HG02610 (cell line): Measurements from ENCODE around the gene SPTA1.

Experiments used
- ATAC-seq: cut with Tn5 transposase; IDR thresholded peaks from one replicate; pipeline ENCODE4 v1.9.1; 2021; ENCODE audit warnings: mild to moderate bottlenecking, moderate library complexity; ENCODE audit not compliant: unreplicated experiment

SPTA1 gene

GRCh38 chr1:158687037-158687436 is 522 bp upstream of the SPTA1 start:
- ATAC-seq = no peak

- no peak for ATAC-seq
Measured at GRCh38 chr1:158685085-158685484, 1.4 kb downstream of the SPTA1 start.

- ATAC-seq = no peak
Measured at GRCh38 chr1:158681606-158682005, 4.9 kb downstream of the SPTA1 start.

- ATAC-seq = no peak
Measured at GRCh38 chr1:158679289-158679688, 7.2 kb downstream of the SPTA1 start.

GRCh38 chr1:158675563-158676323 is 10.8 kb downstream of the SPTA1 start:
- no peak for ATAC-seq

- ATAC-seq = no peak
Measured at GRCh38 chr1:158674302-158674701, 12.2 kb downstream of the SPTA1 start.

GRCh38 chr1:158666037-158666436 is 20.5 kb downstream of the SPTA1 start:
- ATAC-seq = no peak

DNA sequence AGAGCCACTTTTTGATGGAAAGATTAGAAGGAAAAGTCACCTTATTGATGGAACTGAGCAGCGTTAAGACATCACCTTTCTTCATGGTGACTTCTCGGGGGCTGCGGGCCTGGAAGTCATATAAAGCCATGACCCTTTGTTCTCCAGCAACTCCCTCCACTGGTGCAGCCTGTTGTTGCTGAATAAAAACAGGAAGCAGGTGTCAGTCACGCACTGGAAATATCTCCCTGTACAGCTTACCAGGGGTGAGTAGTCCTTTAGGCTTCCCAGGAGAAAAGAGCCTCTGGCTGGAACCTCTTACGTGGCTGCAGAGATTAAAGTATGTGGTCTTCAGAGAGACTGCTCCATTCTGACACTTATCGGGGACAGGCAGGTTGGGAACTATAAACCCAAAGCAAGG is 31.9 kb downstream of the SPTA1 start:
- ATAC-seq = no peak

DNA sequence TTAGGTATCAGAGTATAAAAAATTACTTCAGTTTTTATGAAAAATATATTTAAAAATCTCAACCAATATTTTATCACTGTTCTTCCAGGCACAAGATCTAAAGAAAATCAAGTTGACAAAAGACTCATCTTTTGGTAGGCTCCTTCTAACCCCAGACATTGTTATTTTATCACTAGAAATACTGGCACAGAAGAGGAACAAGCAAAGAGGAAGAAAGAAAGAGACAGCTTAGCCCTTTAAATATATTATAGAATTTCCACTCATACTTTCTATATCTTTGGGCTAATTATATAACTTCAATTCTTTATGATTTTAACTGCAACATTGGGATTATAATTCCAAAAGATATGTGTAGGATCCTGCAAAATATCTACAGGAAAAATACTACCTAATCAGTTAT is 32.4 kb downstream of the SPTA1 start:
- ATAC-seq = no peak

DNA sequence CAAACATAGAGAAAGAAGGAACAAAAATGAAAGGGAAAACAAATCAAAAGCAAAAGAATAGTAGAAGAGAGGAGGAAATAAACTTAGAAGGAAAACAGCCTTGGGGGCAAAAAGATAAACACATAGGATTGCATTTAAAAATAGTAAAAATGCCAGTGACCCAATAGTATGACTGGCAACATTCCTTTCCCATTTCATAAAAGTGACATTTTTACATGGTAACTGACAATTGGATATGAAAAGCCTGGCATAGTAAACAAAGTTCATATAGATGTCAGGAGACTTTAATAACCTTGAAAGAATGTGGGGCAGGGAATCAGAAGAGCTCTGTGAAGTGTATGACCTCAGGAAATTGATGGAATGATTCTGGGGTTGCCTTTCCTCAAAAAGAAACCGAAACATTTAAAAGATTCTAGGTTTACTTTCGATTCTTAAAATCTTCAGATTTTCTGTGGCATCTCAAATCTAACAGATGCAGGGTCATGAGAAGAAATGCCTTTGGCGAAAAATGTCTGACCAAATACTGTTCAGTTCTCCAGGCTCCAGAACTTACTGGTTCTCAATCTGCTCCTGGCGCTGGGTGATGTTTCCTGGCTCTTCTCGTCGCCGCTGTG is 33.7 kb downstream of the SPTA1 start:
- ATAC-seq = no peak

DNA sequence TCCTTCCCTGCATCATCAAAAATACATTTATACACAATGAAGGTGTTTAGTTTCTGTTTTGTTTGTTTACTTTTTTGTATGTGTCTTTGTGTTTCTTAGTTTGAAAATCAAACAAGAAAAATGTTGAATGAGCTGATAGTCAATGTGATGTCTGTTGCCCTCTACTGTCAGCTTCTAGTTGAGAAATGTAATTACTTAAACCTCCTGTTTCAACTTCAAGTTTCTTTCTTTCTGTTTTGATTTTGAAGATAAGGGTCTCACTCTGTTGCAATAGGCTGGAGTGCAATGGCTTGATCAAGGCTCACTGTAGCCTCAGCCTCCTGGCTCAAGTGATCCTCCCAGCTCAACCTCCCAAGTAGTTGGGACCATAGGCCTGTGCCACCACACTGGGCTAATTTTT is 37.5 kb downstream of the SPTA1 start:
- ATAC-seq = no peak

- ATAC-seq = no peak
Measured at GRCh38 chr1:158646465-158646864, 40.0 kb downstream of the SPTA1 start.

DNA sequence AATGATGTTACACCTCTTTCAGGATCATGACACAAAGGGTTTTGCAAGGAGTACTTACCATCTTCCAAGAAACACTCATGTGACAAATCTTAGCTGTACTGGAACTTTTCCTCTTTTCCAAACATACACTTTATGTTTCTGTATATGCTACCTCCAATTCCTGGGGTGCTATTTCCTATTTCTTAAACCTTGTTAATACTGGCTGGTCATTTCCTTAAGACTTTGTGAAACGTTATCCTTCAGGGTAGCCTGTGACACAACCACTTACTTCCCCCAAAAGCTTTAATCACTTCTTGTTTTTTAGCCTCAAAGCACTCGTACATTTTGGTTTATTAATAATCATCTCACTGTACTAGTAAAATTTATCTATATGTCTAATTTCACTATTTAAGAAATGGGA is 42.1 kb downstream of the SPTA1 start:
- ATAC-seq = no peak

DNA sequence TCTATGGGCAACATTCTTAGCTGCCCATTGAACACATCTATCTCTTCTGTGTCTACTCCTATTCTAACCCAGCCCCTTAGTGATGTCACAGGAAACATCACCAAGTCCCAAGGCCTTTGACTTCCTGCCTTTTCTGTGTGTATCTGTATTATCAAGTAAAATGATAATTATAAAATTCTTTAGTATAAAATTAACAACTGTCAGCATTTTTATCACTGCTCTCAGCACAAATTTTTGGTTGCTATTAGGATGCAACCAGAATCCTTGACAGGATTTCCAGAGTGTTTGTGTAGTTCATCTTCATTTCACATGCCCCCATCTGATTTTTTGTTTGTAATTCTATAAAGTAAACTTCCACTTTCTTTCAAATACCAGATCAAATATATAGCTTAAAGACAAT is 47.6 kb downstream of the SPTA1 start:
- ATAC-seq = no peak

GRCh38 chr1:158638146-158638545 is 48.4 kb downstream of the SPTA1 start:
- no peak for ATAC-seq

GRCh38 chr1:158613764-158614163 is 72.8 kb downstream of the SPTA1 start:
- no peak for ATAC-seq

GRCh38 chr1:158611916-158612315 is 74.6 kb downstream of the SPTA1 start:
- no peak for ATAC-seq

- no peak for ATAC-seq
Measured at GRCh38 chr1:158607296-158607695, 79.2 kb downstream of the SPTA1 start.

DNA sequence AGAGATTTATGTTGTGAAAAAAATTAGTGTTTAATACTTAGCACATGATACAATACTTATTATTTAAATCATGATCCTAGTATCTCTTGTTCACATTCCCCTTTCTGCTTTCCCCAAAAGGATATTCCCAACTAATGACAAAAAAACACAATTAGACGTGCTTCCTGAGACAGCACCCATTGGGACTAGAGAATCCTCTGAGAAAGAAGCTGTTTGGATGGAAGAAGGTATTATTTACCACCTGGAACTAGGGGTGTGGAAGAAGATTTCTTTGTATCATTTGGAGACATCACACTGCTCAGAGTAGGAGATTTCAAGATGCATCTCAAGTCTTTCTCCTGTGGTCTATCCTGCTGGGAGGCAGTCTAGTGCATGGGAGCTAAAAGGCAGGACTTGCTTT is 81.5 kb downstream of the SPTA1 start, which contains the start of gene OR10Z1:
Gene OR10Z1, plus strand, starts transcription at position 301 of the 400 bp plus-strand sequence. CDS start 1,171 bp downstream, outside the sequence.
- ATAC-seq = no peak

GRCh38 chr1:158600735-158601134 is 85.8 kb downstream of the SPTA1 start:
- ATAC-seq = no peak

DNA sequence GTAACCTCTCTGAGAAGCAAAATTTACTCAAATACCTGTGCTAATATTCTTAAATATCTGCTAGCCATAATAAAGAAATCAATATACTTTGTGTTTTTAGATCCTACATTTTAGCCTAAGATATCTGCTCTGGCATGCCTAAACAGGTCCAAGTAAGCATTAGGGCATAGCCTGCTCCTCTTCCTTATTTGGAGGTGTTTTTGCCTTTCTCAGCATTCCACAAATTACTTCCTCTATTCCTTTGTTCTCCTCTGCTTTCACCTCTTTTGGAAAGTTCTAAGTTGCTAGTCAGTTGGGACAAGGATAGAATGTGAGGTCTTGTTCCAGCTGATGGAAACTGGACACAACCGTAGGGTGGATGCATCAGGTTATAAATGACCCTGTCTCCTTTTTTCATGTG is 99.6 kb downstream of the SPTA1 start:
- ATAC-seq = no peak

DNA sequence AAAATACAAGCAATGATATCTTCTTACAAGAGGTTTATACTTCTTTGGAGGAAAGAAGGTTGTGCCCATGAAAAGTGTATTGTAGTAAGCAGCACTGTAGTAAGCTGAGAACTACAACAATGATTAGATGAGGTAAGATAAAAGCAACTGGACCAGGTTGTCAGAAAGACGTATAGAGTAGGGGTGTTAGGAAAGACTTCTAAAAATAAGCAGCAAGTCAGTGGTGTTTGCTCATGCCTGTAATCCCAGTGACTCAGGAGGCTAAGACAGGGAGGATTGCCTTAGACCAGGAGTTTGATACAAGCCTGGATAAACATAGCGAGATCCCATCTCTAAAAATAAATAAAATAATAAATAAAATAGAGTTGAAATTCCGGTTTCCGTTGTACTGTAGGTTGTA is 102.6 kb downstream of the SPTA1 start:
- ATAC-seq = no peak

DNA sequence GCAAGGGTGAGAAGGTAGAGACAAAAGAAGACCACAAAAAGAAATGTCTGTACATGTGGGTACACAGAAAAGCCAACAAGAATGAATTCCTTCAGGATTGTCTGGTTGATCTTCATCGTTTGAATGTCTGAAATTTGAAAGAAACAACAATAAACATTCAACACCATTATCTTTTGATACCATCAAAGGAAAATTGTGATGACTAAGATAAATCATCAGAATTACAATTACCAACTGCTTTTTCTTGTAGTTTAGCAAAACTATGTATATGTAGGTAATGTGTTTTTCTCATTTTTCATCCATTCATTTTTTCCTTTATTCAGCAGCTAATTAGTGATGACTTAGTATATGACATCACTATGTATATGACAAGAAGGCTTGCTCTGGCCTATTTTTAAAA is 106.8 kb downstream of the SPTA1 start, which contains the start of gene OR10X1:
Gene OR10X1, minus strand, starts transcription at position 167 of the 400 bp plus-strand sequence. Its CDS starts 0 bp downstream, at position 167.
- no peak for ATAC-seq
